ENCODE data around the gene CLEC2A.
"Not testable (repeated sequence)": the region's sequence is repeated elsewhere in the genome, so short reads cannot be mapped to it uniquely, and the experiment has no call there.

Gene CLEC2A, protein sequence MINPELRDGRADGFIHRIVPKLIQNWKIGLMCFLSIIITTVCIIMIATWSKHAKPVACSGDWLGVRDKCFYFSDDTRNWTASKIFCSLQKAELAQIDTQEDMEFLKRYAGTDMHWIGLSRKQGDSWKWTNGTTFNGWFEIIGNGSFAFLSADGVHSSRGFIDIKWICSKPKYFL

GRCh38 chr12:9932270-9932669 is at the start of gene CLEC2A:
Gene CLEC2A, minus strand, starts transcription at chr12:9932370. Its CDS starts 41 bp downstream, at chr12:9932329.
- no peak within 1 kb of the TSS for H3K27ac ChIP-seq
- TF ChIP-seq ZFX (IDR thresholded peaks at IDR 0.05; ENCODE audit: borderline replicate concordance): no peak
- no peak for TF ChIP-seq CTCF (IDR thresholded peaks at IDR 0.05)

DNA sequence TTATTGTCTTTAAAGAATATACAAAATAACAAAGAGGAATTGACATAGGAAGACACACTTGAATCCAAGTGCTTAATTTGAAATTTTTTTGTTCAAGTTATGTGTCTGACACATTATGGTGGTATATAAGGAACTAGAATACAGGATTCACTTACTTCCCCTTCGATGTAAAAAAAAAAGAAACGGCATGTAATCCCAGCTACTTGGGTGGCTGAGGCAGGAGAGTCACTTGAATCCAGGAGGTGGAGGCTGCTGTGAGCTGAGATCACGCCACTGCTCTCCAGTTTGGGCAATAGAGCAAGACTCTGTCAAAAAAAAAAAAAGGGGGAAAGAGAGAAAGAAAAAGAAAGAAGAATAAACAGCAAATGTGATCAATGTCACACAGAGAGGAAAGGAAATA is 48.0 kb upstream of the CLEC2A start:
- H3K27ac ChIP-seq: no peak overlapping the region
- TF ChIP-seq CTCF (IDR thresholded peaks at IDR 0.05) (no peak), ZFX (IDR thresholded peaks at IDR 0.05; ENCODE audit: borderline replicate concordance) (no peak)

- TF ChIP-seq ZFX (IDR thresholded peaks at IDR 0.05; ENCODE audit: borderline replicate concordance) (no peak), CTCF (IDR thresholded peaks at IDR 0.05) (no peak)
- H3K27ac ChIP-seq: no peak overlapping the region
These were observed 45.7 kb upstream of the CLEC2A start for GRCh38 chr12:9977916-9978315.

- not testable (repeated sequence) for H3K27ac ChIP-seq
These were observed 44.5 kb upstream of the CLEC2A start for GRCh38 chr12:9976626-9977025.

DNA sequence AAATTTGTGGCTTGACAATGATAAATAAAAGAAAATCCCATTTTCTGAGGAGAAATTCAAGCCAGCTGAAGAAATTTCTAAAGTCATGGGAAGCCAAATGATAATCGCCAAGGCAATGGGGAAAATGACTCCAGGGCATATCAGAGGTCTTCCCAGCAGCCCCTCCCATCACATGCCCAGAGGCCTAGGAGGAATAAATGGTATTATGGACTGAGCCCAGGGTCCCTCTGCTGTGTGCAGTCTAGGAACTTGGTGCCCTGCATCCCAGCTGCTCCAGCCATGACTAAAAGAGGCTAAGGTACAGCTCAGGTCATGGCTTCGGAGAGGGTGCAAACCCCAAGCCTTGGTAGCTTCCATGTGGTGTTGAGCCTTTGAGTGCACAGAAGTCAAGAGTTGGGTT is 43.4 kb upstream of the CLEC2A start:
- no peak for TF ChIP-seq ZFX (IDR thresholded peaks at IDR 0.05; ENCODE audit: borderline replicate concordance)
- no peak for TF ChIP-seq CTCF (IDR thresholded peaks at IDR 0.05)
- H3K27ac ChIP-seq: no peak overlapping the region

- not testable (repeated sequence) for H3K27ac ChIP-seq
These were observed 42.6 kb upstream of the CLEC2A start for GRCh38 chr12:9974731-9975130.

GRCh38 chr12:9973949-9974348 is 41.8 kb upstream of the CLEC2A start:
- no peak overlapping the region for H3K27ac ChIP-seq
- TF ChIP-seq CTCF (IDR thresholded peaks at IDR 0.05) (no peak), ZFX (IDR thresholded peaks at IDR 0.05; ENCODE audit: borderline replicate concordance) (no peak)

DNA sequence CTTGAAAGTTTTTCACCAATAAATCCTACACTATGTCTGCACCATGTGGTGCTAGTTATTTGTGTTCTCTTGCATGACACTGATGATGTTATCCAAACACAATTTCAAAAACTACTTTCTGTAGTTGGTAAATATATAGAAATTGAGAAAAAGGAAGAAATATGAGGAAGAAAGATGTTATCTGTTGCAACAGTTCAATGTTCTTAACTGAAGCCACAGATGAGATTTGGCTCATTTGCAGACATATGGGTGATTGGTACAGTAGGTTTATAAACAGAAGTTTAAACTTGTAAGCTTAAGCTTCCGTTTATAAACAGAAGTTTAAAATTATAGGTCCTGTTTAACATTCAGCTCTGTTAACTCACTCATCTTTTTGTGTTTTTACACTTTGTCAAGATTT is 39.0 kb upstream of the CLEC2A start, which contains the start of gene CLEC12A:
TSS of gene CLEC12A (plus strand) at position 229 of the 400 bp plus-strand sequence. CDS start 188 bp downstream, outside the sequence.
- no peak within 1 kb of the TSS; the same call in 1 of the 2 replicates for H3K27ac ChIP-seq
- no peak for TF ChIP-seq ZFX (IDR thresholded peaks at IDR 0.05; ENCODE audit: borderline replicate concordance)

GRCh38 chr12:9969673-9970072 is 37.5 kb upstream of the CLEC2A start:
- no peak for TF ChIP-seq CTCF (IDR thresholded peaks at IDR 0.05)
- TF ChIP-seq ZFX (IDR thresholded peaks at IDR 0.05; ENCODE audit: borderline replicate concordance): no peak
- peak overlapping the region; percentile 56 for H3K27ac ChIP-seq
